Osteocyte (in vitro differentiated cells): Measurements from ENCODE around the gene CADM1. TPM values are rescaled to one million over a fixed set of nuclear protein-coding genes. Genes with fewer than 3 reads are reported as not detected.

ENCODE experiments used
- DNase-seq: peaks from one replicate; pipeline ENCODE4 v3.0.0; 2021; ENCODE audit warnings: mixed read lengths; ENCODE audit not compliant: unreplicated experiment; ENCODE audit errors: extremely low spot score
- H3K27ac Mint-ChIP-seq: one replicate; pipeline ENCODE4 v1.8.0; 2021; ENCODE audit warnings: mild to moderate bottlenecking, mixed read lengths; ENCODE audit not compliant: unreplicated experiment
- H3K27me3 Mint-ChIP-seq: one replicate; pipeline ENCODE4 v1.8.0; 2021; ENCODE audit warnings: mixed read lengths; ENCODE audit not compliant: unreplicated experiment
- H3K36me3 Mint-ChIP-seq: one replicate; pipeline ENCODE4 v1.8.0; 2021; ENCODE audit warnings: mixed read lengths; ENCODE audit not compliant: unreplicated experiment
- H3K4me1 Mint-ChIP-seq: one replicate; pipeline ENCODE4 v1.8.0; 2021; ENCODE audit warnings: mixed read lengths; ENCODE audit not compliant: unreplicated experiment
- H3K4me3 Mint-ChIP-seq: one replicate; pipeline ENCODE4 v1.8.0; 2021; ENCODE audit warnings: mild to moderate bottlenecking, moderate library complexity, mixed read lengths; ENCODE audit not compliant: unreplicated experiment
- H3K9me3 Mint-ChIP-seq: one replicate; pipeline ENCODE4 v1.8.0; 2021; ENCODE audit warnings: mixed read lengths; ENCODE audit not compliant: unreplicated experiment
- total RNA-seq: library from RNA; stranded (reverse); gene quantifications from 2 replicates; pipeline ENCODE4 v1.2.1, GENCODE V29; 2021
- TF ChIP-seq, protein P1 (sequence below): fragments of 200-600 bp; sonication (generic); IDR thresholded peaks from 2 replicates; pipeline ENCODE4 v1.5.0; 2021; ENCODE audit warnings: antibody characterized with exemption, mild to moderate bottlenecking, moderate library complexity

CADM1 gene
- total RNA-seq, 1 donor from 2014 or later: 24.2 TPM

DNA sequence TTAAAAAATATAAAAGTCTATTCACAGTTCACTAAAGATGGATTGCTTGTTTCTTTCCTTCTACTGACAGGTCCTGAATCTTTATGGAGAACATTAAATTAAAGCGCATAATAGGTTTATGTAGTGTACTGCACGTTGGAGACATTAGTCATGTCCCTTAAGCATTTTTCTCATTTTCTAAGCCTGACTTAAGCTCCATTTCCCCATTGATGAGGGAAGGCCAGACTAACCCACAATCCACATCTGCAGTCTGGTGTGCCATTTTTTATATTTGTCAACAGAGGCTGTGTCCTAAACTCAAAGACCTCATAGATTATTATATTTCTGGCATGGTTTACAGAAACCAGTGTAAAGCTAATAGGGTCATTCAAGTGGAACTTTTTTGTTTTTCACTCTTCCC is 39.9 kb downstream of the CADM1 start:
- TF ChIP-seq, protein P1, sequence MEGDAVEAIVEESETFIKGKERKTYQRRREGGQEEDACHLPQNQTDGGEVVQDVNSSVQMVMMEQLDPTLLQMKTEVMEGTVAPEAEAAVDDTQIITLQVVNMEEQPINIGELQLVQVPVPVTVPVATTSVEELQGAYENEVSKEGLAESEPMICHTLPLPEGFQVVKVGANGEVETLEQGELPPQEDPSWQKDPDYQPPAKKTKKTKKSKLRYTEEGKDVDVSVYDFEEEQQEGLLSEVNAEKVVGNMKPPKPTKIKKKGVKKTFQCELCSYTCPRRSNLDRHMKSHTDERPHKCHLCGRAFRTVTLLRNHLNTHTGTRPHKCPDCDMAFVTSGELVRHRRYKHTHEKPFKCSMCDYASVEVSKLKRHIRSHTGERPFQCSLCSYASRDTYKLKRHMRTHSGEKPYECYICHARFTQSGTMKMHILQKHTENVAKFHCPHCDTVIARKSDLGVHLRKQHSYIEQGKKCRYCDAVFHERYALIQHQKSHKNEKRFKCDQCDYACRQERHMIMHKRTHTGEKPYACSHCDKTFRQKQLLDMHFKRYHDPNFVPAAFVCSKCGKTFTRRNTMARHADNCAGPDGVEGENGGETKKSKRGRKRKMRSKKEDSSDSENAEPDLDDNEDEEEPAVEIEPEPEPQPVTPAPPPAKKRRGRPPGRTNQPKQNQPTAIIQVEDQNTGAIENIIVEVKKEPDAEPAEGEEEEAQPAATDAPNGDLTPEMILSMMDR: no peak
- no peak for DNase-seq
- no peaks in the 10 kb centered on the region for H3K9me3 Mint-ChIP-seq
- no peak overlapping the region for H3K27ac Mint-ChIP-seq
- H3K4me1 Mint-ChIP-seq: peaks cover 2% of the 10 kb centered on the region
- no peak overlapping the region for H3K4me3 Mint-ChIP-seq
- H3K36me3 Mint-ChIP-seq: no peaks in the 10 kb centered on the region
- H3K27me3 Mint-ChIP-seq: no peaks in the 10 kb centered on the region

DNA sequence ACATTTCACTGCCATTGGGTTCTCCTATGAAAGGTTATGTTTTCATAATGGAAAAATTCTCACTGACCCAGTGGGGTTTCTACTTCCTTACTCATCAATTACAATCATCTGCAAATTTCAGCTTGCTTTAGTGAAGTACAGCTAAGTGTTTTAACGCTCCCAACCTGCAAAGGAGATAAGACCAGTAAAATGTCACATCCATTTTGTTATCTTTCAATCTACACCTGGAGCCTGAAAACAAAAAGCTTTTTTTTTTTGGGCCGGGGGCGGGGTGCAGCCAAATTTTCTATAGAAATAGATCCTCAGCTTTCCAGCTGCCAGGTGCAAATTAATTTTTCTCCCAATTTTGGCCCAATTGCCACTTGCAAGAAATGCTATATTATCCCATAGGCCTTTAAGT is 40.6 kb downstream of the CADM1 start:
- Mint-ChIP-seq H3K27ac (no peak overlapping the region), H3K36me3 (no peaks in the 10 kb centered on the region)
- TF ChIP-seq, protein P1: no peak

DNA sequence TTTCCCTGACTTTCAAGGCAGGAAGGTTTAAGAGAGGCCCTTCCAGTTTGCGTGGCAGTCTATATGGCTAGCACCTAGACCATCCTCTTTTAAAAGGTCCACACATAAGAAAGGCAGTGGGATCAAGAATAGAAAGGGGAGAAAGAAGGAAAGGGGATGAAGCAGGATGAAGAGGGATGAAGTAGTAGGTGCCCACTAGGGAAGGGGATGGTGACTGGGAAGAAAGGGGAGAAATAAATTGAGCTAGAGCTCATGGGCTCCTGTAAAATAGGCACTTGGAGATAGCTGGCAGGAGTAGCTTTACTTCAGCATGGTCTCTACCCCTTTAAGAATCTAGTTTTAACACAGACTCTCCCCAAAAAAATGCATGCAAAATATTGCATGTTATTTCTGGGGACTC is 41.5 kb downstream of the CADM1 start:
- Mint-ChIP-seq H3K4me1 (peaks cover 2% of the 10 kb centered on the region), H3K27ac (no peak overlapping the region), H3K9me3 (no peaks in the 10 kb centered on the region), H3K36me3 (no peaks in the 10 kb centered on the region), H3K4me3 (no peak overlapping the region), H3K27me3 (no peaks in the 10 kb centered on the region)
- TF ChIP-seq, protein P1: no peak
- no peak for DNase-seq

More for the DNA sequence above, 40.6 kb downstream of the CADM1 start:
- H3K4me1 Mint-ChIP-seq: peaks cover 2% of the 10 kb centered on the region
- no peaks in the 10 kb centered on the region for H3K27me3 Mint-ChIP-seq
- DNase-seq: no peak
- no peaks in the 10 kb centered on the region for H3K9me3 Mint-ChIP-seq
- no peak overlapping the region for H3K4me3 Mint-ChIP-seq

GRCh38 chr11:115462004-115462541 is 42.1 kb downstream of the CADM1 start:
- Mint-ChIP-seq H3K27me3 (no peaks in the 10 kb centered on the region), H3K4me3 (no peak overlapping the region), H3K4me1 (peaks cover 2% of the 10 kb centered on the region), H3K9me3 (no peaks in the 10 kb centered on the region), H3K27ac (no peak overlapping the region), H3K36me3 (no peaks in the 10 kb centered on the region)
- TF ChIP-seq, protein P1: no peak
- DNase-seq: no peak

GRCh38 chr11:115460512-115460911 is 43.7 kb downstream of the CADM1 start:
- no peak overlapping the region for H3K27ac Mint-ChIP-seq
- H3K4me3 Mint-ChIP-seq: no peak overlapping the region
- TF ChIP-seq, protein P1: no peak
- no peak for DNase-seq
- no peaks in the 10 kb centered on the region for H3K9me3 Mint-ChIP-seq
- no peaks in the 10 kb centered on the region for H3K36me3 Mint-ChIP-seq
- H3K27me3 Mint-ChIP-seq: no peaks in the 10 kb centered on the region
- H3K4me1 Mint-ChIP-seq: peaks cover 2% of the 10 kb centered on the region
